Measurements from ENCODE around the gene ERCC3. TPM values are rescaled to one million over a fixed set of nuclear protein-coding genes. Genes with fewer than 3 reads are reported as not detected.

Gene ERCC3
- total and polyA plus RNA-seq, 2 donors (not counting 3 experiments of a cell fraction or from before 2014, with no cell fraction given) = 40.7 to 47.3 TPM

DNA sequence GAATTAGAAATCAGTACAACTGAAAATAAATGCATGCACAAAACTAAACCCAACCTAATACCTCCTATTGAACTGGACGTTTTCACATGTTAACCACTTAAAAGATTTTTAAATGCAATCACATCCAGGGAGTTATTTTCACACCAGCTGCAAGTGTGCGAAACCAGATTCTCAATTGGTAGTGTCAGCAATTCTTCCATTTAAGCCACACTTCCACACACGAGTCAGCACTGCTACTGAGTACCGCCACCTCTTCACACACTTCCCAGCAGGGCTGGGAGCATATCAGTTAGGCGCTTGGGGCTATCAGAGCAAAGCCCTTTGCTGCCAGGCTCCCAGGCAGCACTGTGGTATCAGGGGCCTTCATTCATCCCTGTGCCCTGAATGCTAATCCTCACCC is 14.2 kb downstream of the ERCC3 start:
- CTCF ChIA-PET = no interaction called here
- POLR2A ChIA-PET = no interaction called here
- no peaks in the 10 kb centered on the region for H3K9me3 ChIP-seq (replicated peaks; ENCODE audit: control insufficient read depth, insufficient read depth, low read length)
- no peaks in the 10 kb centered on the region for H3K4me1 ChIP-seq (ENCODE audit: control insufficient read depth, extremely low read depth, insufficient read depth, low read length)
- FAIRE-seq (no peak), DNase-seq (ENCODE audit: low read depth, low spot score) (no peak)
- no peak overlapping the region for H2AFZ ChIP-seq (ENCODE audit: low read depth, low read length)
- no peak overlapping the region for H3K4me2 ChIP-seq (ENCODE audit: insufficient read depth, low read length)
- H3K27me3 ChIP-seq (ENCODE audit: control insufficient read depth in 2 of 2, insufficient read depth in 2 of 2, low read length in 2 of 2) = no peaks in the 10 kb centered on the region
- no peak overlapping the region for H3K4me3 ChIP-seq (replicated peaks in 1 of 3; ENCODE audit: insufficient read depth in 1 of 3, low read depth in 1 of 3, low read length in 3 of 3)
- H3K9me1 ChIP-seq (replicated peaks; ENCODE audit: control insufficient read depth, extremely low read depth, insufficient read depth, low read length) = no peaks in the 10 kb centered on the region
- TF ChIP-seq MYC (IDR thresholded peaks at IDR 0.05; ENCODE audit: low read depth, low read length) = no peak
- no peak for TF ChIP-seq EZH2 (IDR thresholded peaks at IDR 0.05; ENCODE audit: borderline replicate concordance, low read depth, low read length, severe bottlenecking)
- no peak for TF ChIP-seq GATA2 (IDR thresholded peaks at IDR 0.05; ENCODE audit: insufficient read depth, insufficient read length, low read depth, low read length)
- TF ChIP-seq, protein P1, sequence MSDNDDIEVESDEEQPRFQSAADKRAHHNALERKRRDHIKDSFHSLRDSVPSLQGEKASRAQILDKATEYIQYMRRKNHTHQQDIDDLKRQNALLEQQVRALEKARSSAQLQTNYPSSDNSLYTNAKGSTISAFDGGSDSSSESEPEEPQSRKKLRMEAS (IDR thresholded peaks at IDR 0.05; ENCODE audit: insufficient read depth, insufficient read length) = no peak
- TF ChIP-seq, protein P2, sequence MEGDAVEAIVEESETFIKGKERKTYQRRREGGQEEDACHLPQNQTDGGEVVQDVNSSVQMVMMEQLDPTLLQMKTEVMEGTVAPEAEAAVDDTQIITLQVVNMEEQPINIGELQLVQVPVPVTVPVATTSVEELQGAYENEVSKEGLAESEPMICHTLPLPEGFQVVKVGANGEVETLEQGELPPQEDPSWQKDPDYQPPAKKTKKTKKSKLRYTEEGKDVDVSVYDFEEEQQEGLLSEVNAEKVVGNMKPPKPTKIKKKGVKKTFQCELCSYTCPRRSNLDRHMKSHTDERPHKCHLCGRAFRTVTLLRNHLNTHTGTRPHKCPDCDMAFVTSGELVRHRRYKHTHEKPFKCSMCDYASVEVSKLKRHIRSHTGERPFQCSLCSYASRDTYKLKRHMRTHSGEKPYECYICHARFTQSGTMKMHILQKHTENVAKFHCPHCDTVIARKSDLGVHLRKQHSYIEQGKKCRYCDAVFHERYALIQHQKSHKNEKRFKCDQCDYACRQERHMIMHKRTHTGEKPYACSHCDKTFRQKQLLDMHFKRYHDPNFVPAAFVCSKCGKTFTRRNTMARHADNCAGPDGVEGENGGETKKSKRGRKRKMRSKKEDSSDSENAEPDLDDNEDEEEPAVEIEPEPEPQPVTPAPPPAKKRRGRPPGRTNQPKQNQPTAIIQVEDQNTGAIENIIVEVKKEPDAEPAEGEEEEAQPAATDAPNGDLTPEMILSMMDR (IDR thresholded peaks at IDR 0.05; ENCODE audit: extremely low read depth in 1 of 2, insufficient read depth in 1 of 2, low read depth in 1 of 2, low read length in 2 of 2) = no peak
- TF ChIP-seq FOS (IDR thresholded peaks at IDR 0.05; ENCODE audit: borderline replicate concordance, insufficient read depth, low read length) = no peak
- TF ChIP-seq JUN (IDR thresholded peaks at IDR 0.05; ENCODE audit: borderline replicate concordance, insufficient read depth, insufficient read length, low read depth) = no peak
- TF ChIP-seq POLR2AphosphoS5 (IDR thresholded peaks at IDR 0.05; ENCODE audit: insufficient read depth, low read depth, low read length) = no peak
- no peak for TF ChIP-seq POLR2A (IDR thresholded peaks at IDR 0.05; ENCODE audit: low read depth, low read length)
- H4K20me1 ChIP-seq (replicated peaks; ENCODE audit: control insufficient read depth, extremely low read depth, insufficient read depth, low read length) = no peaks in the 10 kb centered on the region
- peaks cover 11% of the 10 kb centered on the region for H3K79me2 ChIP-seq (ENCODE audit: control insufficient read depth, insufficient read depth, low read length)
- no peak overlapping the region for H3K9ac ChIP-seq (replicated peaks; ENCODE audit: extremely low read depth, insufficient read depth, low read length)
- dilution Hi-C loops (cut with MboI; ENCODE audit: extremely low pct_ligation_motif_present, low sequenced_read_pairs) = no loop called here
- intact Hi-C loops (cut with micrococcal nuclease) = no loop called here
- BruUV-seq (replicated peaks) = no TSS peak
- H3K27ac ChIP-seq (ENCODE audit: insufficient read depth, low read depth, low read length) = no peak overlapping the region
- peaks cover 24 to 38% of the 10 kb centered on the region in 2 experiments for H3K36me3 ChIP-seq (ENCODE audit: control insufficient read depth in 2 of 2, extremely low read depth in 1 of 2, insufficient read depth in 2 of 2, low read length in 2 of 2)
